Measurements from ENCODE around the gene LRRFIP1. TPM values are rescaled to one million over a fixed set of nuclear protein-coding genes. Genes with fewer than 3 reads are reported as not detected.

LRRFIP1 gene
- total and polyA plus RNA-seq, 10 donors: 40.4 to 164 (median 124) TPM

DNA sequence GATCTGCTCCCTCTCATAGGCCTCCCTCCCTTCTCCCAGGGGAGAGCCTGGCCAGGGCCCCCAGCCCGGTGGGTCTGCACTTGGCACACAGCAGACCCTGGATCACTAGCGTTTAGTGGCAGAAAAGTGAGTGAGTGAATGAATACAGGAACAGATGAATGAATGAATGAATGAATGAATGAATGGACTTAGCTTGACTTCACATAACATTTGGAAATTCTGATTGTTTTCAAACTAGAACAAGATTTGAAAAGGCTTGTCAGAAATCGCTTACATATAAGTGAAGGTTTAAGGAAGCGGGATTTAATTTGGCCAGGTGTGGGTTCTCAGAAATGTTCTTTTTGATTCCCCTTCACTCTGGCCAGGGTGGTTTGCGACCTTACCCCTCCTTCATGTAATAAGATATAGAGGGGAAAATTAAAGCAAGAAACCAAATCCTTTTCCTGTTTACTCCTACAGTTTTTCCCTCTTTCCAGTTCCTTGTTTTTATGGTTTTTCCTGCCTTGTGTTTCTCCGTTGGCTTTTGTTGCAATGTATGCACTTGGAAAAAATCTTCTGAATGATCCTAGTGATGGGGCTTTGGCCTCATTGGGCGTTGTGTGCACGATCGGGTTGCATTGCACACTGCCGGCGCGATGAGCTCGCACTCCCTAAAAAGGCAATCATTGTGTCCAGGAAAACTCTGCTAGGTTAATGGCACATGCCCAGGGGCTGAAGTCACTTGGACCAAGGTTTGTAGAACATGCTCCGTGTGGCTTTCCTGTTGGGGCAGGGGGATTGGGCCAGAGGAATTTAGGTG lies 16.4 kb downstream of the LRRFIP1 start:
- no peak for TF ChIP-seq CTCF (IDR thresholded peaks at IDR 0.05 in 8 of 11, conservative IDR thresholded peaks at IDR 0.05 in 3 of 11)
- no peak for TF ChIP-seq POLR2A (IDR thresholded peaks at IDR 0.05)
- TF ChIP-seq POLR2AphosphoS5 (IDR thresholded peaks at IDR 0.05): no peak
- 87 to 96% (median 93%) methylated on average over 14 of the region's 14 CpGs for WGBS, 5 donors
- peaks cover 0 to 7% (median 0%) of the 10 kb centered on the region in 6 donors for H3K36me3 ChIP-seq

GRCh38 chr2:237644381-237644703 lies 17.0 kb downstream of the LRRFIP1 start:
- Histone ChIP-seq H3K4me1 (peaks cover 0 to 9% (median 0%) of the 10 kb centered on the region in 6 donors), H3K4me3 (no peak overlapping the region), H3K27me3 (replicated peaks in 1 of 7) (peaks cover 0 to 9% (median 0%) of the 10 kb centered on the region in 7 donors), H3K27ac (no peak overlapping the region), H3K9me3 (no peaks in the 10 kb centered on the region), H3K36me3 (peaks cover 0 to 7% (median 0%) of the 10 kb centered on the region in 6 donors)
- no peak for DNase-seq
- 89 to 97% (median 95%) methylated on average over 5 of the region's 5 CpGs for WGBS, 5 donors
- no peak for TF ChIP-seq POLR2A (IDR thresholded peaks at IDR 0.05)
- TF ChIP-seq POLR2AphosphoS5 (IDR thresholded peaks at IDR 0.05): no peak
- TF ChIP-seq CTCF (IDR thresholded peaks at IDR 0.05 in 8 of 11, conservative IDR thresholded peaks at IDR 0.05 in 3 of 11): no peak
- intact Hi-C loops (cut with DNase I; ENCODE audit: low total_unique reads): no loop called here

More for the DNA sequence above, 16.4 kb downstream of the LRRFIP1 start:
- Histone ChIP-seq H3K27ac (no peak overlapping the region), H3K27me3 (replicated peaks in 1 of 7) (peaks cover 0 to 8% (median 0%) of the 10 kb centered on the region in 7 donors), H3K9me3 (no peaks in the 10 kb centered on the region), H3K4me3 (no peak overlapping the region), H3K4me1 (peaks cover 0 to 4% (median 0%) of the 10 kb centered on the region in 6 donors)
- no peak for DNase-seq
- intact Hi-C loops (cut with DNase I; ENCODE audit: low total_unique reads): no loop called here

DNA sequence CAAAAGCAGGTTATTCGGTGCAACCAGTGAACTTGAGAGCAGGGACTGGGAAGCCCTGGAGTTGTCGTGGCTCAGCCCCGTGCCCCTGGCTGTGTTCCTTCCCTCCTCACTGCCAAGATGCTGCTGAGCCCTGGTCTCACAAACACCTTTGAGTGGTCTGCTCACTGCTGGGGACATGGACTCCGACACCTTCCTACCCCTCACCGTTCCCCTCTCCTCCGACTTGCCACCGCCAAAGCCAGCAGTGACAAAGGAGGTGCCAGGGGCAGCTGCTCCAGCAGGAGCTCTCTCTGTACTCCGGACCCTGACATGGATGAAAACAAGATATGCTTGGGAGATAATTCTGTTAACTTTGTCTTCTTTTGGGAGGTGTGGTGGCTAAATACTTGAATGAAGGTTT lies 17.9 kb downstream of the LRRFIP1 start:
- 89 to 95% (median 91%) methylated on average over 8 of the region's 8 CpGs for WGBS, 5 donors
- TF ChIP-seq POLR2AphosphoS5 (IDR thresholded peaks at IDR 0.05) (no peak), CTCF (IDR thresholded peaks at IDR 0.05 in 8 of 11, conservative IDR thresholded peaks at IDR 0.05 in 3 of 11) (no peak)
- Histone ChIP-seq H3K27me3 (replicated peaks in 1 of 7) (peaks cover 0 to 12% (median 0%) of the 10 kb centered on the region in 7 donors), H3K4me1 (peaks cover 0 to 18% (median 0%) of the 10 kb centered on the region in 6 donors), H3K36me3 (peaks cover 0 to 7% (median 0%) of the 10 kb centered on the region in 6 donors), H3K27ac (no peak overlapping the region), H3K4me3 (no peak overlapping the region), H3K9me3 (no peaks in the 10 kb centered on the region)
- intact Hi-C loops (cut with DNase I; ENCODE audit: low total_unique reads): no loop called here
- DNase-seq: no peak

DNA sequence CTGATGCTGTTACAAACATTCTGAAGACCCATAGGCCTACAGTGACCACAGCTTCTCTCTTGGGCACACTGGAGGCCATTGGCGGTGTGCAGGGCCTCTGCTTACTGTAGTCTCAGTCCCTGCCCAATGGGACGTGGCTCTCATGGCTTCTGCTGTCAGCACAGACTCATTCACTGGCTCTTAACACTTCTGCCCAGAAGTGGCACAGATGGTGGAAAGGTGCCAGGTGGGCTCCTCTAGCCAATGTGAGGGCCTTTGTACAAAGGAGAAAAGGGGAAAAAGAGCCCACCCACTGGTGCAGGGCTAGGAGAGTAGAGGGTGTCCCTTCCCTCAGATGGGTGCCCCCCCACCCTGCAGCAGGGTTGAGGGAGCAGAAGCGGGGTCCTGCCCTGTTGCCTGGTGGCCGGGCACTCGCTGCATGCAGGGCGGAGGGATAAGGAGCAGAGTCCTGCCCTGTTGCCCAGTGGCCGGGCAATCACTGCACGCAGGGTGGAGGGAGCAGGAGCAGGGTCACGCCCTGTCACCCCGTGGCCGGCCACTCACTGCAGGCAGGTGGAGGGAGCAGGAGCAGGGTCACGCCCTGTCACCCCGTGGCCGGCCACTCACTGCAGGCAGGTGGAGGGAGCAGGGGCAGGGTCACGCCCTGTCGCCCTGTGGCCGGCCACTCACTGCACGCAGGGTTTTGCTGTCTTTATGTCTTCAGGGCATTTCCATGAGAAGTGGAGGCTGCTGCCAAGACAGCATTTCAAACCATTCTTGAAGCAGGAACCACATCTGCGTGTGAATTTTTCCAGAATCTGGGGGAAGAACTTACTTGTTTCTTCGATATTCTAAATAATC lies 20.0 kb downstream of the LRRFIP1 start:
- DNase-seq: no peak
- WGBS, 5 donors: 87 to 96% (median 92%) methylated on average over 12 to 20 of the region's 20 CpGs
- H3K27ac ChIP-seq: no peak overlapping the region

More for the DNA sequence above, 20.0 kb downstream of the LRRFIP1 start:
- Histone ChIP-seq H3K27me3 (replicated peaks in 1 of 7) (peaks cover 0 to 12% (median 0%) of the 10 kb centered on the region in 7 donors), H3K4me1 (peaks cover 0 to 18% (median 0%) of the 10 kb centered on the region in 6 donors), H3K9me3 (peaks cover 0 to 11% (median 0%) of the 10 kb centered on the region in 8 donors), H3K4me3 (no peak overlapping the region), H3K36me3 (peaks cover 0 to 7% (median 0%) of the 10 kb centered on the region in 6 donors)
- intact Hi-C loops (cut with DNase I; ENCODE audit: low total_unique reads): no loop called here
- no peak for TF ChIP-seq POLR2A (IDR thresholded peaks at IDR 0.05)

Data from spleen (tissue), 11 donors.